Thyroid gland (tissue), 4 donors: ENCODE results near the gene ZKSCAN3. TPM values are rescaled to one million over a fixed set of nuclear protein-coding genes. Genes with fewer than 3 reads are reported as not detected.
A peak's percentile ranks its signal among the peaks of the same experiment; 100 is the strongest.
"Not testable (repeated sequence)": the region's sequence is repeated elsewhere in the genome, so short reads cannot be mapped to it uniquely, and the experiment has no call there.

ENCODE experiments used
- DNase-seq, 2 donors: peaks; one replicate each; pipeline ENCODE4 v3.0.0-alpha.2; 2019
- H3K27ac ChIP-seq, 3 donors: fragments of 200-600 bp; sonication (generic); 1 replicate in 2 of 3; 2 replicates in 1 of 3; pipeline ENCODE4 v1.5.1; 2016 to 2019; ENCODE audit warnings: mild to moderate bottlenecking in 1 of 3, moderate library complexity in 1 of 3
- H3K27me3 ChIP-seq: fragments of 200-600 bp; sonication (generic); one replicate; pipeline ENCODE4 v1.5.1; 2019
- H3K36me3 ChIP-seq, 2 donors: fragments of 200-600 bp; sonication (generic); one replicate each; pipeline ENCODE4 v1.5.1; 2016 to 2019
- H3K4me1 ChIP-seq, 2 donors: fragments of 200-600 bp; sonication (generic); one replicate each; pipeline ENCODE4 v1.5.1; 2017 to 2019
- H3K4me3 ChIP-seq, 3 donors: fragments of 200-600 bp; sonication (generic); replicated peaks in 1 of 3; 1 replicate in 2 of 3; 2 replicates in 1 of 3; pipeline ENCODE4 v1.5.1; 2016; ENCODE audit warnings: mild to moderate bottlenecking in 1 of 3
- H3K9me3 ChIP-seq: fragments of 200-600 bp; sonication (generic); one replicate; pipeline ENCODE4 v1.5.1; 2017
- POLR2A ChIP-seq, 2 donors: fragments of 450-650 bp; IDR thresholded peaks; one replicate each; pipeline ENCODE4 v1.6.1; 2017; ENCODE audit warnings: antibody characterized with exemption in 2 of 2, mild to moderate bottlenecking in 2 of 2, moderate library complexity in 1 of 2
- WGBS, 2 donors: methylation state at CpG; one replicate each; pipeline ENCODE4 v1.1.5; 2017; 5-methylcytosine and 5-hydroxymethylcytosine counted together
- intact Hi-C: fragments of 100-400 bp; cut with DNase I; formaldehyde crosslinking; loops from one replicate; pipeline ENCODE4 v1.15.1; 2023
- total RNA-seq, 4 donors: library from RNA; depleted of rRNA; stranded (reverse); fragments of >200 nt; gene quantifications; one replicate each; pipeline ENCODE4 v1.2.3, GENCODE V29; 2016
- TF ChIP-seq, protein P1 (sequence below), 6 experiments: fragments of 200-600 bp in 3 of 6; fragments of 450-650 bp in 3 of 6; sonication (generic) in 3 of 6; IDR thresholded peaks; one replicate each; pipeline ENCODE4 v1.5.1; 2016 to 2019; ENCODE audit warnings: antibody characterized with exemption in 6 of 6, mild to moderate bottlenecking in 2 of 6, inconsistent platforms in 1 of 6, moderate library complexity in 1 of 6

ZKSCAN3 gene
- total RNA-seq, 4 donors from 2014 or later: 7.0 to 10.5 (median 8.6) TPM

DNA sequence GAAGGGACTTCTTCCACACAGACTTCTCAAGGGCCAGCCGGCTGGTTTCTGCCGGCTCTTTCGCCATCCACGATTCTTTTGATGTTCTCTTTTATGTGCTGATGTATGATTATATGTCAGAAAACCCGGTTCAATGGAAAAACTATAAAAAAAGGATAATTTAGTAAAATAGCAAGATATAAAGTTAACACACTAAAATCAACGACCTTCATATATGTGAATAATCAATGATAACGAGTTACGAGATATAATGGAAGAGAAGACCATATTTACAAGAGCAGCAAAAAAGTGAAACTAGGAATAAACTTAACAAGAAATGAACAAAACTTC is 50.3 kb downstream of the ZKSCAN3 start:
- 27 to 28% methylated on average over 8 of the region's 8 CpGs for WGBS, 2 donors
- Histone ChIP-seq H3K27ac (peak overlapping the region in 1 of 3 donors; percentile 72), H3K4me1 (peaks cover 4 to 43% of the 10 kb centered on the region in 2 donors), H3K36me3 (no peaks in the 10 kb centered on the region), H3K9me3 (no peaks in the 10 kb centered on the region), H3K27me3 (no peaks in the 10 kb centered on the region), H3K4me3 (peak overlapping the region; percentile 43 to 82 (median 73))
- intact Hi-C loops: no loop called here
- no peak for DNase-seq
- TF ChIP-seq POLR2A (IDR thresholded peaks at IDR 0.05): no peak
- TF ChIP-seq, protein P1, sequence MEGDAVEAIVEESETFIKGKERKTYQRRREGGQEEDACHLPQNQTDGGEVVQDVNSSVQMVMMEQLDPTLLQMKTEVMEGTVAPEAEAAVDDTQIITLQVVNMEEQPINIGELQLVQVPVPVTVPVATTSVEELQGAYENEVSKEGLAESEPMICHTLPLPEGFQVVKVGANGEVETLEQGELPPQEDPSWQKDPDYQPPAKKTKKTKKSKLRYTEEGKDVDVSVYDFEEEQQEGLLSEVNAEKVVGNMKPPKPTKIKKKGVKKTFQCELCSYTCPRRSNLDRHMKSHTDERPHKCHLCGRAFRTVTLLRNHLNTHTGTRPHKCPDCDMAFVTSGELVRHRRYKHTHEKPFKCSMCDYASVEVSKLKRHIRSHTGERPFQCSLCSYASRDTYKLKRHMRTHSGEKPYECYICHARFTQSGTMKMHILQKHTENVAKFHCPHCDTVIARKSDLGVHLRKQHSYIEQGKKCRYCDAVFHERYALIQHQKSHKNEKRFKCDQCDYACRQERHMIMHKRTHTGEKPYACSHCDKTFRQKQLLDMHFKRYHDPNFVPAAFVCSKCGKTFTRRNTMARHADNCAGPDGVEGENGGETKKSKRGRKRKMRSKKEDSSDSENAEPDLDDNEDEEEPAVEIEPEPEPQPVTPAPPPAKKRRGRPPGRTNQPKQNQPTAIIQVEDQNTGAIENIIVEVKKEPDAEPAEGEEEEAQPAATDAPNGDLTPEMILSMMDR (IDR thresholded peaks at IDR 0.05): no peak

DNA sequence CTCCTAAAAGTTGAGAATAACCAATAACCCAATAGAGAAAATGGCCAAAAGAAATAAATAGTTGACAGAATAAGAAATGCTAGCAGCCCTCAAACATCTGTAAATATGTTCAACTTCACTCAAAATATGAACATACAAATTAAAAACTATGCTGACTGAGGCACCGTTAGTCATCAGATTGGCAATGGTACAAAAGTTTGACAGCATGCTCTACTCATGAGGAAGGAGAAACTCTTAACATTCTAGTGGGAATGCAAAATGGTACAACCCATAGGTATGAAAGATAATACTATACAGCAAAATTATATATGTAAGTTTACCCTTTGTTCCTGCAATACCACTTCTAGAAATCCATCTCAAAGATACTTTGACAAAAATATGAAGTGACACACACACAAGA is 51.4 kb downstream of the ZKSCAN3 start:
- Histone ChIP-seq H3K27me3 (no peaks in the 10 kb centered on the region), H3K4me3 (no peak overlapping the region), H3K9me3 (no peaks in the 10 kb centered on the region), H3K27ac (no peak overlapping the region), H3K36me3 (no peaks in the 10 kb centered on the region), H3K4me1 (peaks cover 4 to 36% of the 10 kb centered on the region in 2 donors)
- TF ChIP-seq, protein P1 (IDR thresholded peaks at IDR 0.05): no peak
- no peak for TF ChIP-seq POLR2A (IDR thresholded peaks at IDR 0.05)
- no peak for DNase-seq
- intact Hi-C loops: no loop called here
- WGBS, 2 donors: 84 to 86% methylated on average over 1 of the region's 1 CpG

DNA sequence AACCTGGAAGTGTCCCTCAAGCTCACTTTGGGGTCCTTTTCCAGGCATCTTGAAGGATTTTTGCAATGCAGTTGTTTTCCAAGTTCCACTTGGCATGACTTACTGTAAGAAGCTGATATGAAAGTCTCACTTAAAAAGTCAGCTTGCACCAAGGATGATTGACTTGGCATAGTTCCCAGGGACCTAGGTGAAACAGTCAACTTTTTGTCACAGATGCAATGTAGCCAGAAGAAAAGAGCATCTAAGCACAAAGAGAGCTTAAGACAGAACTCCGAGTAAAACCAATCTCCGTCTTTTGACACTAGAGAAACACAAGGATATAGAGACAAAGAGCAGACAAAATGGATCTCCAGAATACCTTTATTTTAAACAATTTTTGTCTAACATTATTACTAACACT is 52.5 kb downstream of the ZKSCAN3 start:
- no peaks in the 10 kb centered on the region for H3K27me3 ChIP-seq
- H3K27ac ChIP-seq: peak overlapping the region in 1 of 3 donors; percentile 2
- 42 to 47% methylated on average over 2 of the region's 2 CpGs for WGBS, 2 donors
- peak; percentile 14 to 42 for DNase-seq
- H3K9me3 ChIP-seq: no peaks in the 10 kb centered on the region
- H3K36me3 ChIP-seq: no peaks in the 10 kb centered on the region
- peaks cover 0 to 26% of the 10 kb centered on the region in 2 donors for H3K4me1 ChIP-seq
- intact Hi-C loops: no loop called here
- no peak for TF ChIP-seq POLR2A (IDR thresholded peaks at IDR 0.05)
- TF ChIP-seq, protein P1 (IDR thresholded peaks at IDR 0.05): no peak
- no peak overlapping the region for H3K4me3 ChIP-seq

DNA sequence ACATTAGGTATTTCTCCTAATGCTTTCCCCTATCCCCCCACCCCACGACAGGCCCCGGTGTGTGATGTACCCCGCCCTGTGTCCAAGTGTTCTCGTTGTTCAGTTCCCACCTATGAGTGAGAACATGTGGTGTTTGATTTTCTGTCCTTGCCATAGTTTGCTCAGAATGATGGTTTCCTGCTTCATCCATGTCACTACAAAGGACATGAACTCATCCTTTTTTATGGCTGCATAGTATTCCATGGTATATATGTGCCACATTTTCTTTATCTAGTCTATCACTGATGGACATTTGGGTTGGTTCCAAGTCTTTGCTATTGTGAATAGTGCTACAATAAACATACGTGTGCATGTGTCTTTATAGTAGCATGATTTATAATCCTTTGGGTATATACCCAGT is 54.2 kb downstream of the ZKSCAN3 start:
- H3K4me1 ChIP-seq: peaks cover 0 to 25% of the 10 kb centered on the region in 2 donors
- H3K4me3 ChIP-seq, H3K27ac ChIP-seq, intact Hi-C loops, H3K36me3 ChIP-seq, DNase-seq, H3K9me3 ChIP-seq, H3K27me3 ChIP-seq: not testable (repeated sequence)
- 94 to 95% methylated on average over 5 of the region's 5 CpGs for WGBS, 2 donors

DNA sequence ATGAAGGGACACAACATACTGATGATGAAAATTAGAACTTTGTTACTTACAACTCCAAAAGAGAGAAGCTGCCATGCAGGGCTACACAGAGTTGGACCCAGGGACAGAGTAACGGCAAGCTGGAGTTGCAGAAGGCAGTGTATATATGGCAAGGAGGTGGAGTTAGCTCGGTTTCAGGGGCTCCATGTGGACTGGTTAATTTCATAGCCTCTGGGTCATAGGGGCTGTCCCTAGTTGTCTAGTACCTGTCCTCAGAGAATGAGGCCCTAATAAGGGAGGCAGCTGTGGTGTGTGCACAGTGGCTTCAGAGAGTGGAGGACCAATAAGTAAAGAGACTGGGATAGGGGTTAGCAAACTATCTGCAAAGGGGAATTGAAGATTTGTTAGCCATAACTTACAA is 57.7 kb downstream of the ZKSCAN3 start:
- intact Hi-C loops: no loop called here
- DNase-seq: no peak
- TF ChIP-seq POLR2A (IDR thresholded peaks at IDR 0.05): no peak
- TF ChIP-seq, protein P1 (IDR thresholded peaks at IDR 0.05): no peak
- peaks cover 0 to 17% of the 10 kb centered on the region in 2 donors for H3K4me1 ChIP-seq
- no peak overlapping the region for H3K4me3 ChIP-seq
- no peaks in the 10 kb centered on the region for H3K27me3 ChIP-seq
- no peaks in the 10 kb centered on the region for H3K9me3 ChIP-seq
- no peaks in the 10 kb centered on the region for H3K36me3 ChIP-seq
- WGBS, 2 donors: 65 to 73% methylated on average over 2 of the region's 2 CpGs
- H3K27ac ChIP-seq: peak overlapping the region in 1 of 3 donors; percentile 70
